NCI-H748 (cell line): ENCODE data around the gene PTGES.

Experiments used
- DNase-seq: peaks from one replicate; lab custom pipeline; 2025; ENCODE audit not compliant: unreplicated experiment; lab: John Stamatoyannopoulos, UW

The PTGES gene

DNA sequence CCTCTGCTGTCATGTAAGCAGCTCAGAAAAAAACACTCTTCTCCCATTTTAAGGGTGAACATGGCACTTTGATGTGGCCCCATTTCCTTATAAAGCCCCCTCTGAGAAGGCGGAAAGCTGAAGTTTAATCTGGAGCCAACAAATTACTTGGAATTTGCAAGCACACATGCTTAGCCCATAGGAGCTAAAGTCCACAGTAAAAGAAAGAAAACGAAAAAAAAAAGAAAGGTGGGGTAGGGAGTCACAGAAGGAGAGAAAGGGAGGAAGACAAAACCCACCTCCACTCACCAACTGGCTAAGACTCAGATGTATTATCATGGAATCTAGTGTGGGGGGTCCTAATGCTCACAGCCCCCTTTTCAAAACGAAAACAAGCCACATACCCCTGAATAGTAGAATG is 57.0 kb downstream of the PTGES start:
- no peak for DNase-seq

- DNase-seq = no peak
These were observed 58.6 kb downstream of the PTGES start for GRCh38 chr9:129694243-129694646.

- DNase-seq = no peak
These were observed 59.1 kb downstream of the PTGES start for GRCh38 chr9:129693741-129694140.

- no peak for DNase-seq
These were observed 60.3 kb downstream of the PTGES start for GRCh38 chr9:129692534-129692933.
